Spleen (tissue), 7 donors: ENCODE measurements around the gene CACNA1D.

Source experiments
- POLR2AphosphoS5 ChIP-seq, 3 donors: sonication (generic); formaldehyde crosslinking; IDR thresholded peaks; one replicate each; pipeline ENCODE4 v1.5.1; 2017; ENCODE audit warnings: antibody characterized with exemption in 3 of 3
- TF ChIP-seq, protein P1 (sequence below), 11 experiments: fragments of 200-600 bp in 7 of 11; fragments of 450-650 bp in 4 of 11; sonication (generic) in 4 of 11; IDR thresholded peaks in 8 of 11; conservative IDR thresholded peaks in 3 of 11; 1 replicate in 7 of 11; 2 replicates in 4 of 11; pipeline versions ENCODE4 v1.4.0 to v1.8.0; 2016 to 2021; ENCODE audit warnings: antibody characterized with exemption in 11 of 11, inconsistent platforms in 4 of 11, mild to moderate bottlenecking in 1 of 11
- donor health status: DM: no; HTN: no; CAD: no; lungs with moderate emphysema.
- donor health status: DM: no; HTN: no; CAD: no.
- donor health status: DM: no; HTN: no; CAD: no.

GRCh38 chr3:53826048-53826447 is 331.6 kb downstream of the CACNA1D start:
- TF ChIP-seq, protein P1, sequence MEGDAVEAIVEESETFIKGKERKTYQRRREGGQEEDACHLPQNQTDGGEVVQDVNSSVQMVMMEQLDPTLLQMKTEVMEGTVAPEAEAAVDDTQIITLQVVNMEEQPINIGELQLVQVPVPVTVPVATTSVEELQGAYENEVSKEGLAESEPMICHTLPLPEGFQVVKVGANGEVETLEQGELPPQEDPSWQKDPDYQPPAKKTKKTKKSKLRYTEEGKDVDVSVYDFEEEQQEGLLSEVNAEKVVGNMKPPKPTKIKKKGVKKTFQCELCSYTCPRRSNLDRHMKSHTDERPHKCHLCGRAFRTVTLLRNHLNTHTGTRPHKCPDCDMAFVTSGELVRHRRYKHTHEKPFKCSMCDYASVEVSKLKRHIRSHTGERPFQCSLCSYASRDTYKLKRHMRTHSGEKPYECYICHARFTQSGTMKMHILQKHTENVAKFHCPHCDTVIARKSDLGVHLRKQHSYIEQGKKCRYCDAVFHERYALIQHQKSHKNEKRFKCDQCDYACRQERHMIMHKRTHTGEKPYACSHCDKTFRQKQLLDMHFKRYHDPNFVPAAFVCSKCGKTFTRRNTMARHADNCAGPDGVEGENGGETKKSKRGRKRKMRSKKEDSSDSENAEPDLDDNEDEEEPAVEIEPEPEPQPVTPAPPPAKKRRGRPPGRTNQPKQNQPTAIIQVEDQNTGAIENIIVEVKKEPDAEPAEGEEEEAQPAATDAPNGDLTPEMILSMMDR (IDR thresholded peaks at IDR 0.05 in 8 of 11, conservative IDR thresholded peaks at IDR 0.05 in 3 of 11) = no peak
- TF ChIP-seq POLR2AphosphoS5 (IDR thresholded peaks at IDR 0.05) = no peak
